Cardiac muscle cell (in vitro differentiated cells and primary cell): ENCODE data around the gene PARVB. TPM values are rescaled to one million over a fixed set of nuclear protein-coding genes. Genes with fewer than 3 reads are reported as not detected.

Experiments
- DNase-seq, 2 donors: peaks; one replicate each; pipeline versions ENCODE4 v3.0.0 to v3.0.0-alpha.2; 2010 to 2017; ENCODE audit warnings: low read depth in 1 of 2, low spot score in 1 of 2
- H3K27ac ChIP-seq: fragments of 200-600 bp; sonication (generic); 2 replicates; pipeline ENCODE4 v1.5.1; 2016
- H3K27me3 ChIP-seq: fragments of 200-600 bp; sonication (generic); 2 replicates; pipeline ENCODE4 v1.6.0; 2016; ENCODE audit warnings: control low read depth
- H3K36me3 ChIP-seq: fragments of 200-600 bp; sonication (generic); 2 replicates; pipeline ENCODE4 v1.5.1; 2016; ENCODE audit warnings: control low read depth
- H3K4me1 ChIP-seq: fragments of 200-600 bp; sonication (generic); 2 replicates; pipeline ENCODE4 v1.8.1; 2017; ENCODE audit warnings: low read depth, mild to moderate bottlenecking, mixed run types
- H3K4me3 ChIP-seq: fragments of 200-600 bp; sonication (generic); 2 replicates; pipeline ENCODE4 v1.5.1; 2016; ENCODE audit warnings: mild to moderate bottlenecking
- H3K9me3 ChIP-seq: fragments of 200-600 bp; sonication (generic); 2 replicates; pipeline ENCODE4 v1.5.1; 2017; ENCODE audit warnings: low read depth, mild to moderate bottlenecking, control low read depth
- polyA plus RNA-seq: library from polyadenylated mRNA; unstranded; fragments of >200 nt; fragmentation: Nextera tagmentation; extraction: Ambion mirVana; gene quantifications from 2 replicates; pipeline ENCODE4 v1.2.1, GENCODE V29; 2016
- total RNA-seq: library from RNA; depleted of rRNA; stranded (reverse); fragments of >200 nt; gene quantifications from 2 replicates; pipeline ENCODE4 v1.2.3, GENCODE V29; 2016
- TF ChIP-seq, protein P1 (sequence below): IDR thresholded peaks from 2 replicates; pipeline ENCODE4 v1.5.1; 2012; ENCODE audit warnings: low read depth, mild to moderate bottlenecking, low read length

PARVB gene
- total and polyA plus RNA-seq, 2 experiments from 2014 or later: 30.6 to 46.0 TPM

DNA sequence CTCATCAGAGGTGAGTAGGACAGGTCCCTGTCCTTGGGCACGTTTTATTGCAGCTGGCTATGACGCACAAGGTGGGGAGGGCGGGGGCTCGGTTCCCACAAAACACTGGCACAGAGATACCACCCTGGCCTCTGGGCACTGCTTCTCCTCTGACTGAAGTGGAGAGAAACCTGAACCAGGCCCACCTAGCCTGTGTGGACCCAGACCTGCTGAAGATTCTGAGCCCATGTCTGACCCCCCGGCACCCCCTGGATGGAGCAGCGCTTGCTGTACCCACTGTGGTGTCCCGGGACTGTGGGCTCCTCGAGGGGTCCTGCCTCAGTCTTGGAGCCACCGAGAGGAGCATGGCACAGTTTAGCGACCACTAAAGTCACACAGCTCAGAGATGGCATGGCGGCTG, 72.6 kb downstream of the PARVB start:
- no peak for DNase-seq
- Histone ChIP-seq H3K9me3 (no peaks in the 10 kb centered on the region), H3K27me3 (no peaks in the 10 kb centered on the region), H3K4me3 (no peak overlapping the region), H3K36me3 (no peaks in the 10 kb centered on the region), H3K4me1 (no peaks in the 10 kb centered on the region), H3K27ac (no peak overlapping the region)
- TF ChIP-seq, protein P1, sequence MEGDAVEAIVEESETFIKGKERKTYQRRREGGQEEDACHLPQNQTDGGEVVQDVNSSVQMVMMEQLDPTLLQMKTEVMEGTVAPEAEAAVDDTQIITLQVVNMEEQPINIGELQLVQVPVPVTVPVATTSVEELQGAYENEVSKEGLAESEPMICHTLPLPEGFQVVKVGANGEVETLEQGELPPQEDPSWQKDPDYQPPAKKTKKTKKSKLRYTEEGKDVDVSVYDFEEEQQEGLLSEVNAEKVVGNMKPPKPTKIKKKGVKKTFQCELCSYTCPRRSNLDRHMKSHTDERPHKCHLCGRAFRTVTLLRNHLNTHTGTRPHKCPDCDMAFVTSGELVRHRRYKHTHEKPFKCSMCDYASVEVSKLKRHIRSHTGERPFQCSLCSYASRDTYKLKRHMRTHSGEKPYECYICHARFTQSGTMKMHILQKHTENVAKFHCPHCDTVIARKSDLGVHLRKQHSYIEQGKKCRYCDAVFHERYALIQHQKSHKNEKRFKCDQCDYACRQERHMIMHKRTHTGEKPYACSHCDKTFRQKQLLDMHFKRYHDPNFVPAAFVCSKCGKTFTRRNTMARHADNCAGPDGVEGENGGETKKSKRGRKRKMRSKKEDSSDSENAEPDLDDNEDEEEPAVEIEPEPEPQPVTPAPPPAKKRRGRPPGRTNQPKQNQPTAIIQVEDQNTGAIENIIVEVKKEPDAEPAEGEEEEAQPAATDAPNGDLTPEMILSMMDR: no peak

DNA sequence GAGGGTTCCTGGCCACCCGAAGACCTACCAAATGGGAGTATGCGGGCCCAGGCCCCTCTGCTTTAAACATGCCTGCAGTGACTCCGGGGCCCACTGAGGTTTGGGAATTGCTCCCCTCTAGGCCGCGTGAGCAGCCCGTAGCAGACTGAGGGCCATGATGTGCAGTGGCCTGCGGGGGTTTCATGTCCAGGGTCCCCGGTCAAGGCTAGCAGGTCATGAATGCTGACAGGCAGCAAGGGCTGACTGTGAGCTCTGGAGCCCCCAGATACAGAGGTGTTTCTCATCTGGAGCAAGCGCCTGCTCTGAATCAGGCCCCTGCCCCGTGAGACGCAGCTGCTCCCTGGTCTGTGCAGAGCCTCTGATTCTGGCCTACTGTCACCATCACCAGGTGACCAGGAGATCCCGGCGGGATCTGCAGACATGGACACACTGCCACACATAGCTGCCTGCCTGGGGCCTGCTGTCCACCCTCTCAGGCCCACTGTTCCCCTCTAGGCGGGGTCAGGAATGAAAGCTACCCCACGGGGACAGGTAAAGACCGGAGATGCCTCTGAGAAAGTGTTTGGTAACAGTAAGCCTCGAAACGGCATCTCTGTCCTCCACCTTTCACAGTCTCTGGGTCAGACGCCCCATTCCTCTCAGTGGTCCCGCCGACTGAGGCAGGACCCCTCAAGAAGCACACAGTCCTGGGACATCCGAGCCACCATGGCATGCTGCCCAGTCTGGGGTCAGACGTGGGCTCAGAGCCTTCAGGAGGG, 73.3 kb downstream of the PARVB start:
- H3K4me3 ChIP-seq: no peak overlapping the region
- TF ChIP-seq, protein P1: no peak
- H3K36me3 ChIP-seq: no peaks in the 10 kb centered on the region
- no peak overlapping the region for H3K27ac ChIP-seq
- no peaks in the 10 kb centered on the region for H3K9me3 ChIP-seq
- DNase-seq: no peak
- no peaks in the 10 kb centered on the region for H3K4me1 ChIP-seq
- H3K27me3 ChIP-seq: no peaks in the 10 kb centered on the region

DNA sequence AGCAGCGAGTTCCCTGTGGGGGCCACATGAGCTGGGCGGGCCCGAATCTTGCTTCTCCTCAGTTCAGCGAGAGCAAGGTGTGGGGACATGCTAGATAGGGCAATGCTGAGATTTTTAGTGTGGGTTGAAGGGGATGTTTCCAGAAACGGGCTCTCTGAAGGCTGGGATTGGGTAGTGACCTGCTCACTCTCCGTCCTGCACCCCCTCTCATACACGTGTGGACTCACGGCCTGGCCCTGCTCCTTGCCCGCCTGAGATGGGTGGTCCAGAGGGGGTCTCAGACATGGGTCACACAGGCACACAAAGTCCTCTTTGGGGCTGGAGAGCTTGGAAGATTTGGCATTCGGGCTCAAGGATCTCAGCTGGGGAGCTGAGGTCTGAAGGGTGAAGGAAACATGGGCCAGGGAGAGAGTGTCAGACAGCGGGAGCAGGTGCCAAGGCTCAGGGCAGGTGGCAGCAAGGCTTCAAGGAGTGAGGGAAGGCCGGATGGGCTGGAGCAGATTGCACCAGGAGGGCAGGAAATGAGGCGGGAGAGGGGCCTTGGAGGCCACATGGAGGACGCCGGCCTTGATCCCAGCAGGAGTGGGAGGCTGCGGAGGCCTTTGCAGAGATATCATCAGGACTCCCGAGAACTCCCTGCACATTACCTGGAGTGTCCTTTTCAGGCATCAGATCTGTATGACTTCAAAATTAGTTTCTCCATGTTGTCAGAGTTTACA, 74.1 kb downstream of the PARVB start:
- no peak overlapping the region for H3K27ac ChIP-seq
- no peaks in the 10 kb centered on the region for H3K27me3 ChIP-seq
- no peak overlapping the region for H3K4me3 ChIP-seq
- TF ChIP-seq, protein P1: no peak
- no peaks in the 10 kb centered on the region for H3K36me3 ChIP-seq
- H3K4me1 ChIP-seq: no peaks in the 10 kb centered on the region
- DNase-seq: peak in 1 of 2 donors; percentile 2
- H3K9me3 ChIP-seq: no peaks in the 10 kb centered on the region

DNA sequence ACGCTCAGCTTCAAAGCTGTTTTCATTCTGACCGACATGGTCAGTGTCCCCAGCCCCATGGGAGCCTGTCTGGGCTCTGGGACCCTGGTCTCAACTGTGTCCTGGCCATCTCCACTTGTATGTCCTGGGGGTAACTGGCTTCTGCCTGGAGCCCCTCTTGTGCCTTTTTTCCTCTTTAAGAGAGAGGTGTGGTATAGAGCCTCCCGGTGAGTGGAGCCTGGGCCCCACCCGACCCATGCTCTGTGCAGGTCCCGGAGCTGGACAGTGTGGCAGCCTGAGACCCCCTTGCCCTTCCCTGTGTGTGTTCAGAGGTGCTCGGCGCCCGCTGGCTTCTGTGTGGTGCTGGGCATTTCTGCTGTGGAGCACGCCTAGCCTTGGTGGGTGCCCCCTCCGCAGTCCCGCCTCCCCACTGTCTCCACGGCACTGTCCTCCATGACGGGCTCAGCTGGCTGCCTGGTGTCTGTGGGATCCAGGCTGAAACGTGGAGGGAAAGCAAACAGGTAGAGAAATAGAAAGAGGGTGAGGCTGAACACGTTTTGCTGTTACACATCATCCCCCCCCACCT, 74.9 kb downstream of the PARVB start:
- Histone ChIP-seq H3K27ac (no peak overlapping the region), H3K9me3 (no peaks in the 10 kb centered on the region), H3K36me3 (no peaks in the 10 kb centered on the region), H3K4me1 (no peaks in the 10 kb centered on the region), H3K4me3 (no peak overlapping the region), H3K27me3 (no peaks in the 10 kb centered on the region)
- TF ChIP-seq, protein P1: no peak
- DNase-seq: no peak

DNA sequence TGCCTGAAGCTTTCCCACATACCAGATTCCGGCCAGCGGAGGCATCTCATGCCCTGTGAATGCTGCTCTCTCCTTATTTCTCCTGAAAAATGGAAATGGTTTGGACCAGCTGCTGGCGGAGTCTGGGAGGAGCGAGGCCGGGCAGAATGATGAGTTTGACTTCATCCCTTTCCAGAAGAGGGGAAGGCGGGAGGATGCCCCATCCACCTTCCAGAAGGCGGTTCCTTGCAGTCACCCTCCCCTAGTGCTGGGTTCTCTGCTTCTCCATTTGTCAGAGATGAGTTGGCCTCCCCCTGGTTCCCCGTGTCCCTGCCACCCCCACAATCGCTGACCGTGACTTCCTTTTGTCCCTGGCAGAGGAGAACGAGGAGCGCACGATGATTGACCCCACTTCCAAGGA, 75.6 kb downstream of the PARVB start:
- Histone ChIP-seq H3K9me3 (no peaks in the 10 kb centered on the region), H3K4me3 (no peak overlapping the region), H3K27ac (no peak overlapping the region), H3K27me3 (no peaks in the 10 kb centered on the region), H3K36me3 (no peaks in the 10 kb centered on the region), H3K4me1 (no peaks in the 10 kb centered on the region)
- TF ChIP-seq, protein P1: no peak
- DNase-seq: no peak
